T1000 (cell line): ENCODE measurements around the gene NKX6-1.

Experiments
- DNase-seq: peaks from one replicate; lab custom pipeline; 2025; ENCODE audit warnings: mixed read lengths; lab: John Stamatoyannopoulos, UW

The NKX6-1 gene

DNA sequence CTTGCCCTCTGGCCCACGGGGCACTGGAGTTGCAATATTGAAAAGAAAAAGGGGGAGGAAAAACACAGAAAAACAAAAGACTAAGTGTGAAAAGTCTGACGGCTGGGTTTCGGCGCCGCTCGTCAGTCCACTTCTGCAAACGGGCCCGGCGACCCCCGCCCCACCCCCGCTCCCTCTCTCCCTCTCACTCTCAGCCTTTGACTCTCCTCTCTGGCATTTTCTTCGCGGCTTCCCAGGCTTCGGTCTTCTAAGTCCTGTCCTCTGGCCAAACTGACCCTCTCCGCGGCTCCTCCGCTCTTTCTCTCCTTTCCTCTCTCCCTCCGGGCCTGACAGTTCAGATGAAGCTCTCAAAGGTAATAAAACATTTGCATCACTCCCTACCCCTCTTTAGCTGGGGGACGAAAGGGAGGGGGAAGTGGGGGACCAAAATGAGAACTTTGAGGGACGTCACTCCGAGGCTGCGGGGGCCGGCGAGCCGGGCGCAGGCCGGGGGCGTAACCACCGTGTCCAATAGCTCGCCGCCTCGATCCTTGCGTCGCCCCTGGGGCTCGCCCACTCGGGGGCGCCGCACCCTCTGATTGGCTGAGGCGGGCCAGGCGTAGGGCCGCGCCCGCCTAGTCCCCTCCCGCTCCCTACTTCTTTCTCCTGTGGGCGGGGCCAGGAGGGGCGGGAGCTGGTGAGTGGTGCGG lies at the start of gene NKX6-1:
Gene NKX6-1 (minus strand): TSS at position 358 of the 689 bp plus-strand sequence. CDS start 1,064 bp downstream, outside the sequence.
- peak; percentile 90 for DNase-seq

DNA sequence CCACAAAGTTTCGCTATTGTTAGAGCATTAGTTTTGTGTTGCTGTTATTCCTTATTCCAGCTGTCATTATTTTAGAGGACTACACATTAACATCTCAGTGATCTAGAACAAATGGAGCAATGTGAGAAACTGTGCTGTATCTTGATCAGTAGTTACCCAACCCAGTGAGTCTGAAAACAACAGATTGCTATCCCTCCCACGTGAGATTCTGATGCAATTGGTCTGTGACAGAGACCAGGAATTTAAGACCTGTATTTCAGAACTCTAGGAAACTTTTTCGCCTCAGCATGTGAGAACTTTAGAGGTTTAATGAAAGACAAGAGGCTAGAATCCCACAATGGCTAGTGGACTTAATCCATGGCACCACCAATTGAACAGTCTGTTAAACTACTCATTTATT lies 48.1 kb upstream of the NKX6-1 start:
- DNase-seq = no peak

DNA sequence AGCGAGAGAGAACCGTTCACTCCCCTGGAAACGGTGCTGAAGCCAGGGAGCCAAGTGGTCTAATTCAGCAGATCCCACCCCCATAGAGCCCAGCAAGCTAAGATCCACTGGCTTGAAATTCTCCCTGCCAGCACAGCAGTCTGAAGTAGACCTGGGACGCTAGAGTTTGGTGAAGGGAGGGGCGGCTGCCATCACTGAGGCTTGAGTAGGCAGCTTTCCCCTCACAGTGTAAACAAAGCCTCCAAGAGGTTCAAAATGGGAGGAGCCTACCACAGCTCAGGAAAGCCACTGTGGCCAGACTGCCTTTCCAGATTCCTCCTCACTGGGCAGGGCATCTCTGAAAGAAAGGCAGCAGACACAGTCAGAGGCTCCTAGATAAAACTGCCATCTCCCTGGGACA lies 46.0 kb upstream of the NKX6-1 start:
- no peak for DNase-seq

DNA sequence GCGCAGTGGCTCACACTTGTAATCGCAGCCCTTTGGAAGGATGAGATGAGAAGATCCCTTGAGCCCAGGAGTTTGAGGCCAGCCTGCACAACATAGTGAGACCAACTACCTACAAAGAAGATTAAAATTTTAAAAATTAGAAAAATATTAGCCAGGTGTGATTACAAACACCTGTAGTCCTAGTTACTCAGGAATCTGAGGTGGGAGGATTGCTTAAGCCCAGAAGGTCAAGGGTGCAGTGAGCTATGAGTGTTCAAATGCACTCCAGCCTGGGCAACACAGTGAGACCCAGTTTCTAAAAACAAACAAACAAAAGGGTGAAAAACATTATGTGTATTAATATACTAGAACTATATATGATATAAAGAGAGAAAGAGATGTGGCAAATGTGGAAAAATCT lies 36.8 kb upstream of the NKX6-1 start:
- DNase-seq = no peak

DNA sequence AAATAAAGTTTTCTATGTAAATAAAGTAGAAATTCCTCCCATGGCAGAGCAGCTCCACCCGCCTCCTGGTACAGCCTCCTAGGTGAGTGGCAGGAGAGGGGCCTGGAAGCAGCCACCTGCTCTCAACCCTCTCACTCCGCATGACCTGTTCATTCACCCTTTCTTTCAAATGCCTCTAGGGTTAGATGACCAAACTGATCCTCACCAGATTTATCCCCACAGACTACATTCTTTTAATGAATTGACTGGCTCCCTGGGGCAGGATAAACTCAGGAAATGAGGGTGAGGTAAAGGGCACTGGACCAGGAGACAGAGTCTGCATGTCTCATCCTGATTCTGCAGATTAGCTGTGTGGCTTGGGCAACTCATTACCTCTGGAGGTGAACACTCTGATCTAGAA lies 32.6 kb upstream of the NKX6-1 start:
- DNase-seq = peak; percentile 51

DNA sequence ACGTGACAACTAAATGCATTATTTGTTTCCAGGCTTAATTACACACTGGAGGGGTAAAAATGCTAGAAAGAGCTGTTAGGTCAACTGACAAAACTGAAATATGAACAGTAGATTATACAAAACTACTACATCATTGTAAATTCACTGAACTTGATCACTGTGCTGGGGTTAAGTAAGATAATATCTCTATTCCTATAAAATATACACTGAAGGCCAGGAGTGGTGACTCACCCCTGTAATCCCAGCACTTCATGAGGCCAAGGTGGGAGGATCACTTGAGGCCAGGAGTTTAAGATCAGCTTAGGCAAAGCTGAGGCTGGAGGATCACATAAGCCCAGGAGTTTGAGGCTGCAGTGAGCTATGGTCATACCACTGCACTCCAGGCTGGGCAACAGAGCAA lies 31.8 kb upstream of the NKX6-1 start:
- DNase-seq = peak; percentile 20

DNA sequence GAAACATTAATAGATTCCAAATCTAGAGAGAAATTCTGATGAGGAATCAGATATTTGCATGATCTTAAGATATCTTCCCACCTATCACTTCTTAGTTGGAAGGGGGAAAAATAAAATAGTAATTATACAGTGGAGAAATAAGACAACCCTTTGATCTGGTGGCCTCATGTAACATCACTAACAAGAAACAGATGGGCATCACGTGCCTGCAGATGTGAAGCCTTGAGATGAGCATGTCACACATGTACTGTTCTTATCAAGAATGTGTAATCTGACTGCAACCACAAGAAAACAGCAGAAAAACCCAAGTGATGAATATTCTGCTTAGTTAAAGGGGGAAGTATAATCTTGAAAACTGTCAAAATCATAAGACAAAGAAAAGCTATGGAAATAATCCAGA lies 31.4 kb upstream of the NKX6-1 start:
- no peak for DNase-seq

DNA sequence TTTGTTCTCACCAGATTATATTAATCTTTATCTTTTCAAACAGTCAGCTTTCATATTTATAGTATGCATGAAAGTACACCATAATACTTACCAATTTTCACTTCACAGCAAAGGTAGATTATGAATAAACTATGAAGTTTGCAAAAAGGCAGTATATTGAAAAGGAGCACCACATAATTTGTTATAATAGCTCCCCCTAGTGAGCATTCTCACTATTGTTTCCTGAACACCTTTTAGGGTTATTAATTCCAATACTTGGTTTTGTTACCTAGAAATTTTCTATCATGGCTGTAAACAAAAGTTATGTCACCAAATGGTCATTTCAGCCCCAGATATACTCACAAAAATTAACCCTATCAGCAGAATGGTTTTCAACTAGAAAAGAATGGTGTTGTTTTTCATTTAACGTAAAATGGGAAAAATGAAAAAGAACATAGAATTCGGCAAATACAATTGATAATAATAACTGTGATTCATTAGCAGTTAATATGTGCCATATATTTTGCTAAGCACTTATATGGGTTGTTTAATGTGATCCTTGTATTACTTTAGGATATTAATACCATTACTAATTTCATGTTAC lies 30.2 kb upstream of the NKX6-1 start:
- DNase-seq = no peak

DNA sequence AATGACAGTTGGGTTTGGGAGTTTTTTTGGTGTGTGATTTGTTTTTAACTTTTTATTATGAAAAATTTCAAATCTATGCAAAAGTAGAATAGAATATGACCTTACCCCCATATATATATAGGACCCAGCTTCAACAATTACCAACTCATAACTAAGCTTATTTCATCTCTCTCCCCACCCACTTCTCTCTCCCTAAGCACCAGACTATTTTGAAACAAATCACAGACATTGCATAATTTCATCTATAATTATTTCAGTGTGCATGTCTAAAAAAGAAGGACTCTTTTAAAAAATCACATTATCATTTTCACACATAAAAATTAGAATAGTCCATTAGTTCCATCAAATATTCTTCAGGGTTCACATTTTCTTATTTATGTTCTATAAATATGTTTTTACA lies 28.3 kb upstream of the NKX6-1 start:
- no peak for DNase-seq

DNA sequence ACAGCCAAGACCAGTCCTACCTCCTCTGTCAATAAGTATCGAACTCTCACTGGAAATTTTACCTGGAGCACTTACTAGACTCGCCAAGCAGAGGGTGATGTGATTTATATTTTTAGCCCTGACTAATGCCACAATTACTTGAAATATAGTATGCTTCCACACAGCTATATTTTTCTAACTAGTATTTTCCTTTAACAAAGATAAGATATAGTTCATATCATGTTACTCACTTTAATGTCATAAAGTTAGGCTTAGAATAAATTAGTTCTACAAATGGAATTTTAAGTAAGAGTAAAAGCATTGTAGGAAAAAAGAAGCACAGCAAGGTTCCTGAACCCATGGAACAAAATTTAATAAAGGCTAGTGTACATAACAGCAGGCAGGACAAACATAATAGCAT lies 16.0 kb upstream of the NKX6-1 start:
- no peak for DNase-seq

DNA sequence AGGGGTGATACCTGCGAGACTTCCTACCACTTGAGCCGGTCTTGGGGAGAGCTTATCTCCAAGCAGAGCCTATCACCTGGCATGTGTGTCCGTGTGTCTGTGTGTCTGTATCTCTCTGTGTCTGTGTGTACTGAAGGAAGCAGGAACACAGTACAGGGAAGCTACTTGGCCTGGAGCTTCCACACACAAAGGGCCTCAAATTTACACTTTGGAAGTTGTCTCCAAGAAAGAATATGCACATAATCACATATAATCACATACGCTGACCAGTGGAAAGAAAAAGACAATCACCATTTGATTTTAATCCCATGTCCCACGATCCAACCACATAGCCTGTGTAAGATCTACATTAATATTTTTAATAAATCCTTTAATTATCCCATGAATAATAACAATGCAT lies 13.2 kb upstream of the NKX6-1 start:
- DNase-seq = no peak

DNA sequence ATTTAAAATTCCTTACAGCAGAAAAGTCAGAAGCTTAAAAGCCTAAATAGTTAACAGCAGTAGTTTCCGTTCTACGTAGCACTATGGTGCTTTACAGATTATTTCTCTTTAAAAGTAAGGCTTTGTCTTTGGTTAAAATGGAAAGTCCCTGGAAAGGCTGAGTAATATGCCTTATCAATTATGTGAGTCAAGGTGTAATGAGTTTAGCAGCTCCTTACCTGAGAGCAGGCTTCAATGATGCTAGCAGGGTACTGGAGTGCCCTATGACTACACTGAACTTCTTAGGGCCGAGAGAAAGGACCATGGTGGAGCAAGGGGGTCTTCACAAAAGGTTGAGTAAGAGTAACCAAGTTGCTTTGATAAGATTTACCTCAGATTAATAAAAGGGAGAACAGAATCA lies 12.6 kb upstream of the NKX6-1 start:
- no peak for DNase-seq

DNA sequence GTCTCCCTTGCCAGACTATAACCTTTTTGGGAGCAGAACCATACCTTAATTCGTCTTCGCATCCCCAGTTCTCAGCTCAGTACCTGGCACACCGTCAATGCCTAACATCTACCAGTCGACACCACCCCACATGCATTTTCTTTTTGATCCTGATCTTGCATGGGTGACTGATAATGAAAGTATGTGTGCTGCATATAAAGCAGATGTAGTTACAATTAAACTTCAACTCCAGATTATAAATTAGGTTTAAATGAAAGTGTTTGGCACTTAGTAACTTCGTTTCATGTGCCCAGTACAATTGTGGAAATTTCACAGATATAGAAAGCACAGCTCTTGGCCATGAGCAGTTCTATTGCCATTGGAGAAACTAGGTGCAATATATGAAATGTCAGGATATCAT lies 8.8 kb upstream of the NKX6-1 start:
- DNase-seq = no peak

DNA sequence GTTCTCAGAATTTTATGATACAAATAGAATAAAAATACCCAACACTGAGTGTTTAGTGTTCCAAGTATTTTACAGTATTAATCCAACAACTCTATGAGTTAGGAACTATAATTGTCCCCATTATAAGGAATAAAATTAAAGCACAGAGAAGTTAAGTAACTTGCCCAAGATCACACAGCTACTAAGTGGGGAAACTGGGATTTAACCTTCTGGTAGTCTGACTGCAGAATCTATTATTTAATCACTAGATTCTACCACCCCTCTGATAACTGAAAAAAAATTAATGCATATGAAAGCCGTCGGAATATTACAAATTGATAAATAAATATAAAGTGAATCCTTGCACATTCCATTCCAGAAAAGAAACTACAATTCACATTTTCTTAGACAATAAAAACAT lies 5.7 kb upstream of the NKX6-1 start:
- no peak for DNase-seq

DNA sequence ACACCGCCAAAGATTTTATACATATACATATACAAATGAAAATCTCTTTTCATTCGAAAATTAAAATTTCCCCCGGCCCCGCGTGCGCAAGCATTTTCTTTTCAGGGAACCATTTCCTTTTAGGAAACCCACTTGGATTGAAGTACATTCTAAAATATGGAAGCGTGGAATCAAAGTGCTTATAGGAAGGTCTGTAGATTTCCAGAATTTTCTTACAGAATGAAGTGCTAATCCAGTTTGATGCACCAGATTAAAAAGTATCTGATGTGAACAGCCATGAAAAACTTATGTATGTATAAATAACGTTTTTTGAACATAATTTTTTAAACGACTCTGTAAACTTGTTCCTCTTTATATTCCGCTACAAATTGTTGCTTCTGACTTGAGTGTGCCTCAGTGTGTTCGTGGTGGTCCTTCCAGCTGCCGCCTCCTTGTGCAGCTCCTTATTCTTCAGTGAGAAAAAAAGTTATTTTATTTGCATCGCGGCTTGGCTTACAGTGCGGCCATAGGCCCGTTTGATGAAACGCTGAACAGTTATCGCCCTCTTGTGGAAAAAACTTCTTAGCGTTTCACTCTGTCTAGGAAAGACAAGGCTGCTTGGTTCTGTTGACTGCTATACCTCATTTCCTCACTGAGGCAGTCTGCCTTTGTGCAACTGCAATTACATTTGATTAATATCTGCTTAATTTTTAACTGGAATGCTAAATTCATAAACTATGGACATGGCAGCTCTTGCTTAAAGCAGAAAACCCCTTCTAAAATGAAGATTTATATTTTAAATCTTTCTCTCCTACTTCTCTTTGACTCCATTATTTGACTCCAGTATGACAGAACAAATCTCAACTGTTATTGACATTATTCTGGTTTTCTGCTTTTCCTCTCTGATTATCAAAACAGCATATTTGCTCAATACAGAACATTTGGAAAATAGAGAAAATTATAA lies 4.7 kb upstream of the NKX6-1 start:
- DNase-seq = peak; percentile 30

DNA sequence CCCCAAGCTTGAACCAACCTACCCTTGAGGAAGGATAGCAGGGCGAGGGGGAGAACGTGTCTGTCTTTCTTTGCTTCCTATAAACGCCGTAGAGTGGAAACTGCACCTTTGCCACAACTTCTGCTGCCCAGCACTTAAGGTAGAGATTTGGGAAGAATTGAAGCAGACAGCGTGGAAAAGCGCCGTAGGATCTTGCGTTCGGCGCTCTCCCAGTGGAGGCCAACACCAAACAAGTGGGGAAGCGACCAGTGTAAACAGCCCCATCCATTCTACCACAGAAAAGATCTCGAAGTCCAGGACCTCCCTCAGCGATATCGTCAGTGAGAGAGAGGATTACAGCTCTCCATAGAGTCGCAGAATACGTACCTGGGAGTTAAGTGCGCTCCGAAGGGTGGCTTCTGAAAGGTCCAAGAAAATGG lies 3.9 kb upstream of the NKX6-1 start:
- DNase-seq = no peak

DNA sequence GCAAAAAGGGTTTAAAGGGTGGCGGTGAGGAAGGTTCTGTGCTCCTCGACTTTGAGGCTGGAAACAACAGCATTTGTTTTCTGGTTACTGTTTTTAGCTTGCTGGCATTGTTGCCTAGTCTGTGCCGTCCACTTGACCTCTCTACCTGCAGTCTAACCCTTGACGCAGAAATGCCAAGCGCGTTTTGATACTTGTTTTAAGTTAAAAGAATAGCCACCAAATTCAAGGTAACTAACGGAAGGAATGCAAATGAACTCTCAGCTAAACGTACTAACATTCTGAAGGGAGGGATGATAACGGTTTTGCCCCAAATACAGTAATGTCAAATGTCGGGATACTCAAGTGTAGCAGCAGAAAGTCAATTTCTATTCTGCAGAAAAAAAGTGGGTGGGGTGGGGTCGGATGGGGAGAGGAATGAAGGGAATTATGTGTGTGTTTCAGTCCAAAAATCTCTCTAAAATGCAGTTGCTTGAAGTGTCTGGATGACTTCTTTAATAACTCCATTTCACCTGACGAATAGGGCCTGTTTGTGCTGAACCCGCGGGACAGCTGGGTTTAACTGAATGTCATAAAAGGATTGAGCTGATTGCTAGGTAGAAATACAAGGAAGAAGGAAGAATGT lies 3.4 kb upstream of the NKX6-1 start:
- no peak for DNase-seq

DNA sequence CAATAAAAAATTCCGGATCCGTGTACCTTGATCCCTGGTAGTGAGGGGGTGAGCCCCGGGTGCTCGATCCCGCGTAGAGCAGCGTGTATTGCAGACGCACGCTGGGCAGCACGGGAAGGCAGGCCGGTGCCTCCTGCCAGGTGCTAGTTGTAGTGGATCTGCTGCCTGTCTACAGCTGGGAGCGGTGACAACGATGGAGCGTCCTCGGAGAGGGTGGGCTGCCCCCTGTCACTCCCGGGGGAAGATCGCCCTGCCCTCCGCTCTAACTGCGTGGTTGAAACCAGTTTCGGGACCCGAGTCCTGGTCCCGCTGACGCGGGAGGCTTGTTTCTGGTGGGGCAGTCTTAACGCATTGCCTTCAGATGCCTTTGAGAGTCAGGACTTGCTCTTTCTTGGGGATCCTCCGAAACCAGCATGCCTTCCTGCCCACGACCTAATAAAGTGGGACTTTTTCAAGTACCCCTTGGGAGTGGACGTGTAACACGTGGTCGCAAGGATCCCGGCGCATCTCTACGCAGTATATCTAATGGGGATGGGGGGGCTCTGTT lies 2.7 kb upstream of the NKX6-1 start:
- no peak for DNase-seq

DNA sequence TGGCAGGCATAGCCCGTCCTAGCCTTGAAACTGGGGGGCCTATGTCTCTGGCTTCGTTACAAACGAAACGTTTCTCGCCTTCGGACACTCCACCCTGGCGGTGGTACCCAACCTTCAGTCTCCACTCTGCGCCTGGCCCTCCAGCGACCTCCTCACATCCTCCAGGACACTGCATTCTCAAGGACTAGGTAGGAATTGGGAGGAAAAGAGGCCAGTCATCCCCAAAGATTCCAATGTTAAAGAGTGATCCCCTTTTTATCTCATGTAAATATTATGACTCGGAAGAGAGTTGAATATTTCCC lies 2.1 kb upstream of the NKX6-1 start:
- no peak for DNase-seq

DNA sequence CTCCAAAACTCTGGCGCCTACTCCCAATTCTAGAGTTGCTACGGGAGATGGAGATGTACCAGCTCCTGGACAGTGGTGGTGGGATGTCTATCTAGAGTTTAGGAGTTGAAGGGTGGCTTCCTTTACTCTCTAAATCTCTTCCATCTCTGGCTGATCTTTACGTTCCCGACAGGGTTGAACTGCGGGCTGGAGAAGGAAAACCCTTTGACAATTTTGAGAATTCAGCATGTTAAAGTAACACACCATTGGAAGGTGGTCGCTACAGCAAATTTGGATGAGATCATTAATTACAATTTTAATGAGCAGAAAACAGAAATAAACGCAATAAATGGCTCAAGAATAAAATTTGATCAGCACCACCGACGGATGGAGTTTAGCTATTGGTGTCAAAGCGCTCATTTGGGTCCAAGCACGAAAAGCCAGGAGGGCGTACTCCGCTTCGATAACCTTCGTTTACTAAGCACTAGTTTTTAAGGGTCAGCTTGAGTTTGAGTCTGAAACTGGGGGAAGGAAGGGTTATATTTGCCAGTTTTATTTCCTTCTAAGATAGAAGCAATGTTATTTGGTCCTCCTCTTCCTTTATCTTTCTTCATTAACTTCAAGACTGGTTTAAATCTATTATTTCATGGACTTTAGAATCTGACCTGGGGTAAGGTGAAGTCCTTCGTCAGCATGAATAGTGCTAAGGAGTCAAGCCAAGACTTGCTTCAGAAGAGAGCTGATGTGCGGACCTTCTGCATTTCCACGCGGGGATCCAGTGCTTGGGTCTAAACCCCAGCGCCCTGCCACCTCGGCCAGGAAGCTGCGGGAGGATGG lies 1.5 kb upstream of the NKX6-1 start:
- DNase-seq = no peak

DNA sequence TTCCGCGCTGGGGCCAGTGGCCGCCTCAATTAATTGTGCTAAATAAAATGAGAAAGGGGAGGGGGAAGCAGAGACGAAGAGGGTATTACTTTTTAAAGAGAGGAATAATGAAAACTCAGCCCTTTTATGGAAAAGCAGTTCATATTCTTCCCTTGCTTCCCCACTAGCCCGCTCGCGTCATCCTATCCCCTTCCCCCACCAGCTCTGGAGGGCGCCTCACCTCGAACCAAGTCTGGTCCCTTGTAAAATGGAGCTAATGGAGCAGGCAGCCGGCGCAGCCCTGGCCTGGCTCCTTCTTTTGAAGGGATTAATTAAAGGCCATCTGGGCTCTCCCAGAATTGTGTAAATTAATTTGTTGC lies 511 bp upstream of the NKX6-1 start:
- DNase-seq = no peak
